B cell (primary cell): ENCODE measurements around the gene PPIP5K2. TPM values are rescaled to one million over a fixed set of nuclear protein-coding genes. Genes with fewer than 3 reads are reported as not detected.

Experiments
- ATAC-seq: fragments of 200-7000 bp; cut with Tn5 transposase; one replicate; pipeline ENCODE4 v1.10.0; 2021; ENCODE audit warnings: low read depth, mild to moderate bottlenecking, moderate number of reproducible peaks, moderate library complexity
- CTCF ChIA-PET: fragments of 350-600 bp; sonication (Branson Sonifier 250); formaldehyde crosslinking; loops from one replicate; lab custom pipeline; 2021; ENCODE audit warnings: antibody characterized with exemption, inconsistent platforms; lab: Charles Lee
- POLR2A ChIA-PET: fragments of 350-600 bp; sonication (Branson Sonifier 250); formaldehyde crosslinking; loops from one replicate; lab custom pipeline; 2021; ENCODE audit warnings: antibody characterized with exemption; lab: Charles Lee
- DNase-seq: peaks from one replicate; pipeline ENCODE4 v3.0.0; 2013
- H2AFZ ChIP-seq: 2 replicates; pipeline ENCODE4 v1.6.1; 2012; ENCODE audit warnings: mild to moderate bottlenecking, low read depth, low read length; ENCODE audit not compliant: insufficient read depth, poor library complexity, severe bottlenecking
- H3K27ac ChIP-seq, 2 donors: 1 replicate in 1 of 2; 2 replicates in 1 of 2; pipeline ENCODE4 v1.5.1; 2012 to 2013; ENCODE audit warnings: low read length in 2 of 2, mild to moderate bottlenecking in 2 of 2, moderate library complexity in 1 of 2
- H3K27me3 ChIP-seq, 4 experiments: fragments of 200-600 bp in 1 of 4; sonication (generic) in 1 of 4; replicated peaks in 1 of 4; 1 replicate in 2 of 4; 2 replicates in 2 of 4; pipeline versions ENCODE4 v1.6.1 to v1.7.0; 2013 to 2016; ENCODE audit warnings: low read length in 3 of 4, mild to moderate bottlenecking in 2 of 4, mixed read lengths in 1 of 4, moderate library complexity in 1 of 4; ENCODE audit not compliant: insufficient read depth in 4 of 4, control insufficient read depth in 3 of 4; ENCODE audit errors: control extremely low read depth in 1 of 4
- H3K36me3 ChIP-seq, 2 experiments: replicated peaks in 1 of 2; 1 replicate in 1 of 2; 2 replicates in 1 of 2; pipeline versions ENCODE4 v1.6.1 to v1.7.1; 2013; ENCODE audit warnings: low read length in 1 of 2; ENCODE audit not compliant: insufficient read depth in 2 of 2, control insufficient read depth in 1 of 2; ENCODE audit errors: control extremely low read depth in 1 of 2, extremely low read depth in 1 of 2
- H3K4me1 ChIP-seq, 2 donors: fragments of 200-600 bp in 1 of 2; sonication (generic) in 1 of 2; 1 replicate in 1 of 2; 2 replicates in 1 of 2; pipeline versions ENCODE4 v1.5.1 to v1.6.1; 2013 to 2017; ENCODE audit warnings: low read length in 2 of 2; ENCODE audit not compliant: control insufficient read depth in 2 of 2, insufficient read depth in 2 of 2
- H3K4me2 ChIP-seq: replicated peaks from 2 replicates; pipeline ENCODE3; 2012; ENCODE audit warnings: mild to moderate bottlenecking, low read depth, low read length; ENCODE audit not compliant: poor library complexity, severe bottlenecking
- H3K4me3 ChIP-seq, 5 experiments: fragments of 200-600 bp in 1 of 5; sonication (generic) in 1 of 5; 1 replicate in 3 of 5; 2 replicates in 2 of 5; pipeline versions ENCODE4 v1.5.1 to v1.7.0; 2011 to 2016; ENCODE audit warnings: low read length in 4 of 5, mild to moderate bottlenecking in 4 of 5, low read depth in 2 of 5, control low read depth in 1 of 5, moderate library complexity in 1 of 5; ENCODE audit not compliant: insufficient read depth in 1 of 5; ENCODE audit errors: control extremely low read depth in 1 of 5, extremely low read depth in 1 of 5
- H3K79me2 ChIP-seq: fragments of 200-600 bp; sonication (generic); one replicate; pipeline ENCODE4 v1.6.0; 2016; ENCODE audit warnings: low read length; ENCODE audit not compliant: control insufficient read depth, insufficient read depth
- H3K9ac ChIP-seq: fragments of 200-600 bp; sonication (generic); 2 replicates; pipeline ENCODE4 v1.6.1; 2017; ENCODE audit warnings: mild to moderate bottlenecking, low read length, moderate library complexity
- H3K9me3 ChIP-seq, 3 donors: one replicate each; pipeline versions ENCODE4 v1.6.1 to v1.7.1; 2013; ENCODE audit warnings: low read length in 2 of 3; ENCODE audit not compliant: control insufficient read depth in 2 of 3, insufficient read depth in 1 of 3; ENCODE audit errors: control extremely low read depth in 1 of 3
- H4K20me1 ChIP-seq: 2 replicates; pipeline ENCODE4 v1.6.0; 2012; ENCODE audit warnings: mild to moderate bottlenecking, low read length; ENCODE audit not compliant: insufficient read depth, control insufficient read depth, poor library complexity, severe bottlenecking
- H3K27ac Mint-ChIP-seq: one replicate; pipeline ENCODE4 v1.8.0; 2021; ENCODE audit warnings: mixed read lengths
- H3K27me3 Mint-ChIP-seq: one replicate; pipeline ENCODE4 v1.8.0; 2021; ENCODE audit warnings: mixed read lengths
- H3K4me1 Mint-ChIP-seq: one replicate; pipeline ENCODE4 v1.8.0; 2021; ENCODE audit warnings: mixed read lengths
- H3K4me3 Mint-ChIP-seq: one replicate; pipeline ENCODE4 v1.8.0; 2021; ENCODE audit warnings: mixed read lengths
- H3K9me3 Mint-ChIP-seq: one replicate; pipeline ENCODE4 v1.8.0; 2022; ENCODE audit warnings: mixed read lengths; ENCODE audit not compliant: insufficient read depth
- EZH2 ChIP-seq: IDR thresholded peaks from 2 replicates; pipeline ENCODE4 v1.6.1; 2012; ENCODE audit warnings: borderline replicate concordance, low read depth, mild to moderate bottlenecking, moderate library complexity, low read length; ENCODE audit not compliant: insufficient read depth, poor library complexity, severe bottlenecking
- WGBS: methylation state at CpG from one replicate; pipeline ENCODE4 v1.1.5; 2013; ENCODE audit warnings: missing lambda C conversion rate; ENCODE audit not compliant: insufficient coverage; 5-methylcytosine and 5-hydroxymethylcytosine counted together
- intact Hi-C: fragments of 100-400 bp; cut with micrococcal nuclease; formaldehyde crosslinking; loops from one replicate; pipeline ENCODE4 v1.10.0; 2022
- polyA plus RNA-seq: library from polyadenylated mRNA; depleted of rRNA; stranded (reverse); fragments of >200 nt; gene quantifications from 2 replicates; pipeline ENCODE4 v1.2.3, GENCODE V29; 2012
- total RNA-seq, 2 donors: library from RNA; stranded (reverse); fragments of 120-200 nt in 1 of 2; gene quantifications; 1 replicate in 1 of 2; 2 replicates in 1 of 2; pipeline versions ENCODE4 v1.2.3 to v1.2.4, GENCODE V29; 2013 to 2022
- TF ChIP-seq, protein P1 (sequence below): fragments of 200-600 bp; IDR thresholded peaks from one replicate; pipeline ENCODE4 v1.8.0; 2022; ENCODE audit warnings: antibody characterized with exemption, mild to moderate bottlenecking

PPIP5K2 gene
- total and polyA plus RNA-seq, 2 donors (not counting 1 experiment from before 2014, with no cell fraction given) = 14.5 to 80.5 TPM

DNA sequence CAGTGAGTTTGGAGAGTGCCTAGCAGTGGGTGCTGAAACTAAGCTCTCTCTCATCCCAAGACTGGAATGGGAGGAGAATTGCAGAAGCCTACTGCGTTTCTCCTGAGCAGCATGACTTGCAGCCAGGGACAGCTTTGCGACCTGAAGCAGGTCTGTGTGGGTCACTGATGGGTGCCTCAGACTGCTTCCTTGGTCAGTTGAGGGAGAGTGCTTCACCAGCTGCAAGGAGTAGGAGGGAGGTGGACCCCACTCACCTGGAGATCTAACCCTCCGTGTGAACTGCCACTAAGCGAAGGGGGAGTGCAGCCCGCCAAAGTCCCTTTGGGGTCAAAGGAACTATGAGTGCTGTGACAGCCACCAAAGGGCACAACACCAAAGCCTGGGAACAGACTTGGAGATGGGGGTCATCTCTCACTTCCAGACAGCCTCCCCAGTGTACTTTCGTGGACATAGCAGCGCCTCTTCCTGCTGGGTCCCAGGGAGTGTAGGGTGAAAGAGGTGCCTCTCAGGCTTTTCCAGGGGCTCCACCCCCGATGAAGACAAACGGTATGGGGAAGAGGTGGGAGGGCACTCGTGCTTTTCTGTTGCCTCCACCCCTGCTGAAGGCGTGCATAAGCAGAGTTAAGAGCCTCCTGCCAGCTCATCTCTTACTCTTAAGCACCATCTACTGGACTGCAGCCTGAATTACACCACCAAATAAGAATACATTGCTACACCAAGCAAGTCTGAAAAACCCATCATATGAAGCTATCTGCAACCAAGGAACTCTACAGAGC, 104.2 kb downstream of the PPIP5K2 start:
- Histone ChIP-seq H3K27me3 (no peaks in the 10 kb centered on the region), H3K36me3 (no peaks in the 10 kb centered on the region), H3K4me3 (no peak overlapping the region), H3K4me2 (no peak overlapping the region), H2AFZ (no peak overlapping the region), H3K27ac (no peak overlapping the region), H3K9ac (no peak overlapping the region), H3K79me2 (no peaks in the 10 kb centered on the region), H3K4me1 (peaks cover 0 to 3% of the 10 kb centered on the region in 2 donors), H4K20me1 (no peaks in the 10 kb centered on the region), H3K9me3 (no peaks in the 10 kb centered on the region)
- ATAC-seq = peak; percentile 96
- H3K27me3 Mint-ChIP-seq = peaks cover 17% of the 10 kb centered on the region
- ChIA-PET CTCF (interaction anchor here (0.5 to 2.2 kb wide), 23 partner anchors 8 to 688 kb away, joined by 3 to 8 read pairs (median 3); no protein-coding TSS in a partner anchor), POLR2A (no interaction called here)
- DNase-seq = peak; percentile 63
- TF ChIP-seq, protein P1, sequence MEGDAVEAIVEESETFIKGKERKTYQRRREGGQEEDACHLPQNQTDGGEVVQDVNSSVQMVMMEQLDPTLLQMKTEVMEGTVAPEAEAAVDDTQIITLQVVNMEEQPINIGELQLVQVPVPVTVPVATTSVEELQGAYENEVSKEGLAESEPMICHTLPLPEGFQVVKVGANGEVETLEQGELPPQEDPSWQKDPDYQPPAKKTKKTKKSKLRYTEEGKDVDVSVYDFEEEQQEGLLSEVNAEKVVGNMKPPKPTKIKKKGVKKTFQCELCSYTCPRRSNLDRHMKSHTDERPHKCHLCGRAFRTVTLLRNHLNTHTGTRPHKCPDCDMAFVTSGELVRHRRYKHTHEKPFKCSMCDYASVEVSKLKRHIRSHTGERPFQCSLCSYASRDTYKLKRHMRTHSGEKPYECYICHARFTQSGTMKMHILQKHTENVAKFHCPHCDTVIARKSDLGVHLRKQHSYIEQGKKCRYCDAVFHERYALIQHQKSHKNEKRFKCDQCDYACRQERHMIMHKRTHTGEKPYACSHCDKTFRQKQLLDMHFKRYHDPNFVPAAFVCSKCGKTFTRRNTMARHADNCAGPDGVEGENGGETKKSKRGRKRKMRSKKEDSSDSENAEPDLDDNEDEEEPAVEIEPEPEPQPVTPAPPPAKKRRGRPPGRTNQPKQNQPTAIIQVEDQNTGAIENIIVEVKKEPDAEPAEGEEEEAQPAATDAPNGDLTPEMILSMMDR = peak; percentile 78
- no peak for TF ChIP-seq EZH2
- H3K9me3 Mint-ChIP-seq = no peaks in the 10 kb centered on the region
- H3K4me3 Mint-ChIP-seq = no peak overlapping the region
- H3K4me1 Mint-ChIP-seq = peaks cover 2% of the 10 kb centered on the region
- 67% methylated on average over 10 of the region's 11 CpGs for WGBS
- H3K27ac Mint-ChIP-seq = no peak overlapping the region
- intact Hi-C loops = loop anchor here (2.0 kb wide), 2 partner anchors 544 to 642 kb away; no protein-coding TSS in a partner anchor

DNA sequence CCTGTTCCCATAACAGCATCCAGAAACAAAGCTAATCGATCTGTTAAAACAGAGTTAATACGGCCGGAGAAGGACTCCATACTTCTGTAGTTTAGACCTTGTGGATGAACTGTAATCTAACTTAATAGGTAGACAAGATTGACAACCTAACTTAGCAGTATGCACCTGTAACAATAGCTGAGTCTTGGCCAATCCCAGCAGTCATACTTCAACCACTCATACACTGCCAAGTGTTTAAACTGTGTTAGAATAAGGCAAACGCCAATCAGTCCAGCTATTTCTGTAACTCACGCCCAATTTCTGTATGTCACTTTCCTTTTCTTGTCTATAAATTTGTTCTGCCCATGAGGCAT, 104.8 kb downstream of the PPIP5K2 start:
- H2AFZ ChIP-seq = no peak overlapping the region
- ChIA-PET POLR2A (no interaction called here), CTCF (interaction anchor here (0.5 to 2.2 kb wide), 24 partner anchors 8 to 688 kb away, joined by 3 to 8 read pairs (median 3); no protein-coding TSS in a partner anchor)
- H3K27ac ChIP-seq = no peak overlapping the region
- H3K9me3 ChIP-seq = no peaks in the 10 kb centered on the region
- Mint-ChIP-seq H3K4me3 (no peak overlapping the region), H3K9me3 (no peaks in the 10 kb centered on the region), H3K27ac (no peak overlapping the region), H3K27me3 (peaks cover 17% of the 10 kb centered on the region), H3K4me1 (peaks cover 2% of the 10 kb centered on the region)
- H3K4me1 ChIP-seq = peaks cover 0 to 3% of the 10 kb centered on the region in 2 donors
- no peaks in the 10 kb centered on the region for H3K27me3 ChIP-seq
- ATAC-seq (no peak), DNase-seq (no peak)
- no peaks in the 10 kb centered on the region for H4K20me1 ChIP-seq
- no peak overlapping the region for H3K4me3 ChIP-seq
- TF ChIP-seq, protein P1 = peak; percentile 20
- no peak for TF ChIP-seq EZH2
- no peaks in the 10 kb centered on the region for H3K79me2 ChIP-seq
- H3K9ac ChIP-seq = no peak overlapping the region
- H3K36me3 ChIP-seq = no peaks in the 10 kb centered on the region
- 100% methylated on average over 2 of the region's 5 CpGs for WGBS
- H3K4me2 ChIP-seq = no peak overlapping the region
- intact Hi-C loops = loop anchor here (2.0 kb wide), 2 partner anchors 544 to 642 kb away; no protein-coding TSS in a partner anchor
